GM18499 (cell line): ENCODE results near the gene HNRNPL.
"Not testable (repeated sequence)": the region's sequence is repeated elsewhere in the genome, so short reads cannot be mapped to it uniquely, and the experiment has no call there.

Experiments
- ATAC-seq: cut with Tn5 transposase; IDR thresholded peaks from one replicate; pipeline ENCODE4 v1.9.1; 2021; ENCODE audit warnings: moderate number of reproducible peaks; ENCODE audit not compliant: insufficient read depth, unreplicated experiment

HNRNPL gene

GRCh38 chr19:38834104-38834490 is 15.7 kb downstream of the HNRNPL start:
- ATAC-seq: no peak

- ATAC-seq: no peak
These were observed 16.7 kb downstream of the HNRNPL start for GRCh38 chr19:38833092-38833425.

- ATAC-seq: no peak
These were observed 18.6 kb downstream of the HNRNPL start for GRCh38 chr19:38831142-38831605.

GRCh38 chr19:38830039-38830733 is 19.6 kb downstream of the HNRNPL start:
- ATAC-seq: no peak

GRCh38 chr19:38829203-38829602 is 20.6 kb downstream of the HNRNPL start:
- ATAC-seq: not testable (repeated sequence)

- ATAC-seq: no peak
These were observed 22.8 kb downstream of the HNRNPL start for GRCh38 chr19:38826856-38827551.

- not testable (repeated sequence) for ATAC-seq
These were observed 23.9 kb downstream of the HNRNPL start for GRCh38 chr19:38825936-38826335.

GRCh38 chr19:38821230-38821825 is 28.5 kb downstream of the HNRNPL start:
- not testable (repeated sequence) for ATAC-seq

GRCh38 chr19:38819231-38819920 is 30.4 kb downstream of the HNRNPL start:
- no peak for ATAC-seq

GRCh38 chr19:38817081-38817480 is 32.7 kb downstream of the HNRNPL start:
- no peak for ATAC-seq

- ATAC-seq: no peak
These were observed 33.5 kb downstream of the HNRNPL start for GRCh38 chr19:38816131-38816750.

GRCh38 chr19:38815059-38816001 is 34.5 kb downstream of the HNRNPL start:
- ATAC-seq: no peak

GRCh38 chr19:38813932-38814331 is 35.9 kb downstream of the HNRNPL start:
- ATAC-seq: not testable (repeated sequence)

- ATAC-seq: no peak
These were observed 36.5 kb downstream of the HNRNPL start for GRCh38 chr19:38813323-38813722.

- no peak for ATAC-seq
These were observed 36.9 kb downstream of the HNRNPL start, which contains the start of gene LGALS4 for GRCh38 chr19:38812841-38813320. Gene LGALS4, minus strand, starts transcription at chr19:38812945. Its CDS starts 59 bp downstream, at chr19:38812886.

- ATAC-seq: no peak
These were observed 37.6 kb downstream of the HNRNPL start for GRCh38 chr19:38812009-38812840.

- ATAC-seq: no peak
These were observed 40.1 kb downstream of the HNRNPL start for GRCh38 chr19:38809592-38810252.

GRCh38 chr19:38808741-38809140 is 41.0 kb downstream of the HNRNPL start:
- no peak for ATAC-seq
